AG09309 (cell line): Measurements from ENCODE around the gene GRAMD1B.

ENCODE experiments used
- DNase-seq: peaks from one replicate; pipeline ENCODE4 v3.0.0-alpha.2; 2010; ENCODE audit warnings: low read depth
- H3K4me3 ChIP-seq: 2 replicates; pipeline ENCODE4 v1.5.1; 2011; ENCODE audit warnings: mild to moderate bottlenecking, low read depth, low read length, moderate library complexity; ENCODE audit not compliant: control insufficient read depth
- CTCF ChIP-seq: IDR thresholded peaks from 2 replicates; pipeline ENCODE4 v1.5.1; 2011; ENCODE audit warnings: mild to moderate bottlenecking, low read depth, low read length, inconsistent platforms; ENCODE audit not compliant: insufficient read depth, control insufficient read depth; ENCODE audit errors: missing control alignments

GRAMD1B gene

GRCh38 chr11:123490527-123490926, 60.5 kb downstream of the GRAMD1B start:
- no peak overlapping the region for H3K4me3 ChIP-seq
- TF ChIP-seq CTCF: no peak

GRCh38 chr11:123491241-123491640, 61.2 kb downstream of the GRAMD1B start:
- DNase-seq: no peak
- no peak for TF ChIP-seq CTCF
- no peak overlapping the region for H3K4me3 ChIP-seq

More at GRCh38 chr11:123490527-123490926, 60.5 kb downstream of the GRAMD1B start:
- DNase-seq: no peak

GRCh38 chr11:123493349-123494063, 63.4 kb downstream of the GRAMD1B start:
- no peak overlapping the region for H3K4me3 ChIP-seq
- no peak for DNase-seq
- no peak for TF ChIP-seq CTCF

- H3K4me3 ChIP-seq: no peak overlapping the region
- TF ChIP-seq CTCF: no peak
Measured at GRCh38 chr11:123494195-123495050, 64.4 kb downstream of the GRAMD1B start.

GRCh38 chr11:123504401-123504800, 74.3 kb downstream of the GRAMD1B start:
- H3K4me3 ChIP-seq: no peak overlapping the region
- DNase-seq: no peak
- no peak for TF ChIP-seq CTCF

More at GRCh38 chr11:123494195-123495050, 64.4 kb downstream of the GRAMD1B start:
- DNase-seq: no peak

GRCh38 chr11:123505546-123506299, 75.7 kb downstream of the GRAMD1B start:
- TF ChIP-seq CTCF: no peak
- DNase-seq: no peak
- no peak overlapping the region for H3K4me3 ChIP-seq
